CD4-positive, alpha-beta T cell treated with Interleukin-15 for 4 hours (primary cell): ENCODE results near the gene CGREF1.
"Not testable (repeated sequence)": the region's sequence is repeated elsewhere in the genome, so short reads cannot be mapped to it uniquely, and the experiment has no call there.

Experiments used
- DNase-seq: peaks from one replicate; pipeline ENCODE4 v3.0.0-alpha.2; 2020; ENCODE audit warnings: low spot score

CGREF1 gene

DNA sequence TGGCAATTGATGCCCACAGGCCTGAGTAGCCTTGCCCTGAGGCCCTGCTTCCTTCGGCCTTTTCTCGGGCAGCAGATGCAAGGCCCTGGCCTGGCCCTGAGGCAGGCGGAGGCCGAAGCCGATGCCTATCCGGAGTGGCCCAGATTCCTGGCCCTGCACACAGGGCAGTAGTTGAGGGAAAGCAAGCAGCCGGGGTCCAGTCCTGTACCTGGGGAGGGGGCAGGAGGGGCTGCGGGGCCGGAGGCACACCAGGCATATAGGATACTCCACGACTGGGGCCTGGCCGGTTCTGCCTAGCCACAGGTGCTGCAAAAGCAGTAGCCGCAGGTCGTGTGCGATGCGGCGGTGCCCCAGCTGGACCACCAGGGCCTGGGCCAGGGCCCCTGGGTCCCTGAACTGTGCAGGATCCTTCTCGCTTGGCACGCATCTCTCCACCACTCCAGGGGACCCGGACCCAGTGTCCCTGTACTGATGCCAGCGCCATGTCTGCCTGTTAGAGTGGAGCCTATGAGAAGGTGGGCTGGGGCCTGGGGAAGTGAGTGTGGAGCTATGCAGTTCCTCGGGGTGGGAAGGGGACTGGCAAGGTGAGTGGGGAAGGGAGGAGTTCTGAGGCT lies 18.5 kb upstream of the CGREF1 start:
- DNase-seq: no peak

GRCh38 chr2:27136751-27137150 lies 17.8 kb upstream of the CGREF1 start:
- DNase-seq: no peak

DNA sequence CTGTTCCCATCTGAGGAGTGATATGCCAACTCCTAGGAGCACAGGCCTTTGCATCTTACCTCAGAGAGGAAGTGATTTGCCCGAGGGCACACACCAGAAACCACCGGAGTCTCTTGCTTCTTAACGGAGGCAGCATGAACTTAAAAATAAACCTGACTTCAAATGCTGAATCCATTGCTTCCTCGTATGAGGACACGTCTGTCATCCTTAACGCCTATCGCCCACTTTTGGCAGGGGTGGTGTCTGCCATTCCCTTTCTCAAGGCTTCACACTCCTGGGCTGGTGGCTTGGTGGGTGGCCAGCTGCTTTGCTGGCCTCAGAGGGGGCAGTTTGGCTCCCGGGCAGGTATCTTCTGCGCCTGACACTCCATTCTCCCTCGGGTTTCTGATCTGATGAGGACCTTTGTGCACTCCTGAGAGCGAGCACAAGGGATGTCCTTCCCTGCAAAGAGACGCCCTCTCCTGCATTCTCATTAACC lies 16.6 kb upstream of the CGREF1 start:
- DNase-seq: no peak

DNA sequence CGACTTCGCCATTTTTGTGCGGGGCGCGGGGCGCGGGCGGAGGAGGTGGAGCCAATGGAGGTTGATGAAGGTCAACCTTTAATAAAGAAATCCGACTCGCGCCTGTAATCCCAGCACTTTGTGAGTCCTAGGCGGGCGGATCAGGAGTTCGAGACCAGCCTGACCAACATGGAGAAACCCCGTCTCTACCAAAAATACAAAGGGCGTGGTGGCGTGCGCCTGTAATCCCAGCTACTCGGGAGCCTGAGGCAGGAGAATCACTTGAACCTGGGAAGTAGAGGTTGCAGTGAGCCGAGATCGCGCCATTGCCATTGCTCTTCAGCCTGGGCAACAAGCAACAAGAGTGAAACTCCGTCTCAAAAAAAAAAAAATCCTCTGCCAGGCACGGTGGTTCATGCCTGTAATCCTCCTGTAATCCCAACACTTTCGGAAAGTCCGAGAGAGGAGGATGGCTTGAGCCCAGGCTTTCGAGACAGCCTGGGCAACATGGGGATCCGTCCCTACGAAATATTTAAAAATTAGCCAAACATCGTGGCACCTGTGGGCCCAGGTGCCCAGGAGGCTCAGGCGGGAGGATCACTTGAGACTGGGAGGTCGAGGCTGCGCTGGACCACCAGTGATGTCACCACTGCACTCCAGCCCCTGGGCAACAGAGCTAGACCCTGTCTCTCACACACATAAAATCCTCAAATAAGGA lies 16.0 kb upstream of the CGREF1 start:
- DNase-seq: no peak

- DNase-seq: peak; percentile 98
These were observed 15.2 kb upstream of the CGREF1 start, which contains the start of gene PREB for GRCh38 chr2:27133905-27134780. Gene PREB, minus strand, starts transcription at chr2:27134636. Its CDS starts 215 bp downstream, at chr2:27134421.

- DNase-seq: peak; percentile 11
These were observed 14.4 kb upstream of the CGREF1 start for GRCh38 chr2:27133195-27133875.

DNA sequence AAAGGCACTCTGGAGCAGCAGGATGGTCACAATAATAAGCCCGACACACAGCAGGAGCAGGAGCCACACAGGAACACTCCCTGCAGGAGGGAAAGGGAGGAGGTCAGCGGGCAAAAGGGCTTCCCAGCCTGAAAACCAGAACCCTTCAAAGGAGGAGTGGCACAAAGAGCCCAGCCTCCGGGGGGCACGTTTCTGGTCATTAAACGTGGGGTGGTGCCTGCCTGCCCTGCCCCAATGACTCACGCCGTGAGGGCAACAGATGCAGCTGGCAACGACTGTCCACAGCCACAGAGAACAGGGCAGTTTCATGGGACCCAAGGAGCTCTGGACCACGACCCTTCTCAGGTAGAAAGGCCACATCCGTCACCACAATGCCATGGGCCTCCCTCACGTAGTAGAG lies 12.5 kb upstream of the CGREF1 start:
- no peak for DNase-seq

DNA sequence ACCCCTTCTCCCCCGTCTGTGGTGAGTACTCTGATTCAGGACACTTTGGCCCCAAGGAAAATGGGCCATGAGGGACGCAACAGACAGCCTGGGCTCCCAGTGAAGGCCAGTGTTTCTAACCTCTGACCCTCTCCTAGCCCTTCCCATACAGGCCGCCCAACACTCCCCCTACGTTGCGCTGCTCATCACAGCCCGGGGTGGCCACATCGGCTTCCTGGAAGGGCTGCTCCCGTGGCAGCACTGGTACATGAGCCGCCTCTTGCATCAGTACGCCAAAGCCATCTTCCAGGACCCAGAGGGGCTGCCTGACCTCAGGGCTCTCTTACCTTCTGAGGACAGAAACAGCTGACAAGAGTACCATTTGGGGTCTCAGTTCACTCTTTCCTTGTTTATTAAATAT lies 11.5 kb upstream of the CGREF1 start:
- DNase-seq: no peak

DNA sequence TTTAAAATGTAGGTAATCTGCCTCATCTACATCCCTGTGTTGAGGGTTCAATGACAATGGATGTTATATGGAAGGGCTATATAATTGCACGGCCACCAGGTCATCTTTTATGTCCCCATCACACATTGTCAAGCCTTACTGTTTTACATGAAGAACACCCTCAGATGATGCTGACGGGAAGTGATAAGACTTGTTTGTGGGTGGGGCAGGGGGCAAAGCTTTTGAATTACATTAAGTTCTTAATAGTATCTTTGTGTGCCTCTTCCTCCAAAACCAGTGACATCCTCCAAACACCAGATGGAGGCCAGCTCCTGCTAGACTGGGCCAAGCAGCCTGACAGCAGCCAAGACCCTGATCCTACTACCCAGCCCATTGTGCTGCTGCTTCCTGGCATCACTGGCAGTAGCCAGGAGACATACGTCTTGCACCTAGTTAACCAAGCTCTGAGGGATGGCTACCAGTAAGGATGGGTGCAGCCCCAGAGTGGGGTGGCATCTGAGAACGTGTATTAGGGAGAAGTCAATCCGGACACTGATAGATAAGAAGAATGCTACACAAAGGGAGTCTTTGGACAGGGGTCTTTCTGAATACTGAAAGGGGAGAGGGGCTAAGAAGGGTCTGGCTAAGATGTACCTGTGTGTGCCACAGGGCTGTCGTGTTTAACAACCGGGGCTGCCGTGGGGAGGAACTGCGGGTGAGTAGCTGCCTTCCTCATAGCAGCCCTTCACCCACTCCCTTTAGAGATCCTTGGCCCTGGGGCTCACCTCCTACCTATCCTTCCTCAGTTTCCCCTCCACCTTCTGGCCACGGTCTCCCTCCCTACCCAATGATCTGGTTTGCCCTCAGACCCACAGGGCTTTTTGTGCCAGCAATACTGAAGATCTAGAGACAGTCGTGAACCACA lies 10.0 kb upstream of the CGREF1 start:
- no peak for DNase-seq

GRCh38 chr2:27127883-27128667 lies 9.1 kb upstream of the CGREF1 start:
- no peak for DNase-seq

DNA sequence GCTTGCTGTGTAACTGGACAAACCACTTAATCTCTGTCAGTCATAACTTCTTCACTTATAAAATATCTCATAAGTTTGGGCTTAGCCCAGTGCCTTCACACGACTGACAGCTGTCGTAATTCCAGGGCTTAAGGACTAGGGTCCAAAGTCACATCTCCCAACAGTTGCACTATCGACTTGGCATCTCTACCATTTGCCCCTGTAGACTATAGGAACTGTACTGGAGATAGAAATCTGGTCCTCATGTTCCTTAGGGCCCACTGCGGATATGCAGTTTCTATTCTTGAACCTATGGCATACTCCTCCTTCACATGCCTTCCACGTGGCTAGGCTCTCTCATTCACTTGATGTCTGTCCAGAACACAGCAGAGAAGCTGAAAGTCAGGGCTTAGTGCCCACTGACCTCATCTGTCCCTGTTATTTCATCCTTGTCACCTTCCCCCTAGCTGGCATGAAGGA lies 7.4 kb upstream of the CGREF1 start:
- no peak for DNase-seq

DNA sequence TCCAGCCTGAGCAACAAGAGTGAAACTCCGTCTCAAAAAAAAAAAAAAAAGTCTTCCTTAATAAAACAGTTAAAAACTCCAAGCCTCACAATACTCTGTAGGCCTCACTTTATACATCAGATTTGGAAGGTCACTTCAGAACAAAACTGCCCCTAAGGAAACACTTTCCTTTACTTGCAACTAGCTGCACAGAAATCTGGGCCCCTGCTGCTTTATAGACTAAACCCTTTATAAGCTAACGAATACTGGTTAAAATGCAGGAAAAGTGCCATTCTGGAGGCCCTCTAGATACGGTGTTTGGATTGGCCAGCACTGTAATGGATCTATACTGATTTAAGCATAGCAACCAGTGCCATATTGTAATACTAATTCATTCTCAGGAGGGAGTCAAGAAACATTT lies 6.2 kb upstream of the CGREF1 start:
- DNase-seq: no peak

GRCh38 chr2:27123302-27124150 lies 4.6 kb upstream of the CGREF1 start, which contains the start of gene ABHD1:
Gene ABHD1, plus strand, starts transcription at chr2:27123815. Its CDS starts 134 bp downstream, at chr2:27123949.
- peak; percentile 61 for DNase-seq

DNA sequence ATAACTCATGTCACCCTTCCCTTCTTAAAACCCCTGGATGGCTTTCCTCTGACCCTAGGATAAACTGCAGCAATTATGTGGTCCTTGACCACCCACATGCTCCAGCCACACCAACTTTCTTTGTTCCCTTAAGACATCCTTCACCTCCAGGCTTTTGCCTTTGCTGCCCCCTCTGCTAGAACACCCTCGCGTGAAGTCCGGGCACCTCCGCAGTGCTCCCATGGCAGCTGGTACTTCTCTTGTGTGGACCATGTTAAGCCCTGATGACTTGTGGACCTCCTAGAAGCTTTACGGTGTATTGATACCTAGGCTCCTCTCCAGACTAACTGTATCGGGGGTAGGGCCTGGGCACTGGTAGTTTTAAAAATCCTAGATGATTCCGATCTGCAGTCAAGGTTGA lies 3.9 kb upstream of the CGREF1 start:
- no peak for DNase-seq

GRCh38 chr2:27121906-27122305 lies 3.0 kb upstream of the CGREF1 start:
- DNase-seq: no peak

GRCh38 chr2:27119330-27119670 lies 372 bp upstream of the CGREF1 start:
- not testable (repeated sequence) for DNase-seq

- DNase-seq: no peak
These were observed 868 bp downstream of the CGREF1 start for GRCh38 chr2:27117995-27118524.

GRCh38 chr2:27115519-27115918 lies 3.4 kb downstream of the CGREF1 start:
- no peak for DNase-seq
